GM12874 (cell line): ENCODE data around the gene HECTD4.

Experiments
- TF ChIP-seq, protein P1 (sequence below): IDR thresholded peaks from 2 replicates; pipeline ENCODE4 v1.5.1; 2011; ENCODE audit warnings: low read depth, mild to moderate bottlenecking, control low read depth, low read length, moderate library complexity; ENCODE audit not compliant: insufficient read depth

The HECTD4 gene

DNA sequence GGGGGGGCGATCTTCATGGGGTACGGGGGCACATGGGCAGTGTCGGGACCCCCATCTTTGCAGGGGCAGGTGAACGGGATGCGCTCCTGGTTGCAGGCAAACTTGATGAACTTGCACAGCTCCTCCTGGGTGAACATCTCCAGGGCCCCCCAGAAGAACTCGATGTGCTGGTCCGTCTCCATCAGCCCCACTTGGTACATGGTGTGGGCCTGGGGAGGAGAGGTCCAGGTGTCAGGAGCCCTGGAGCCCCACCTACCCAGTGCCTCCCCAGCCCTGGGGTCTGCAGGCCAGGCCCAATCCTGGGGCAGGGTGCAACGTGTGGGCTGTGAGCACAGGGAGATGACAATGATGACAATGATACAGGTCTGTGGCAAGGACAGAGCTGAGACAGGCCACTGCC, 219.2 kb downstream of the HECTD4 start:
- TF ChIP-seq, protein P1, sequence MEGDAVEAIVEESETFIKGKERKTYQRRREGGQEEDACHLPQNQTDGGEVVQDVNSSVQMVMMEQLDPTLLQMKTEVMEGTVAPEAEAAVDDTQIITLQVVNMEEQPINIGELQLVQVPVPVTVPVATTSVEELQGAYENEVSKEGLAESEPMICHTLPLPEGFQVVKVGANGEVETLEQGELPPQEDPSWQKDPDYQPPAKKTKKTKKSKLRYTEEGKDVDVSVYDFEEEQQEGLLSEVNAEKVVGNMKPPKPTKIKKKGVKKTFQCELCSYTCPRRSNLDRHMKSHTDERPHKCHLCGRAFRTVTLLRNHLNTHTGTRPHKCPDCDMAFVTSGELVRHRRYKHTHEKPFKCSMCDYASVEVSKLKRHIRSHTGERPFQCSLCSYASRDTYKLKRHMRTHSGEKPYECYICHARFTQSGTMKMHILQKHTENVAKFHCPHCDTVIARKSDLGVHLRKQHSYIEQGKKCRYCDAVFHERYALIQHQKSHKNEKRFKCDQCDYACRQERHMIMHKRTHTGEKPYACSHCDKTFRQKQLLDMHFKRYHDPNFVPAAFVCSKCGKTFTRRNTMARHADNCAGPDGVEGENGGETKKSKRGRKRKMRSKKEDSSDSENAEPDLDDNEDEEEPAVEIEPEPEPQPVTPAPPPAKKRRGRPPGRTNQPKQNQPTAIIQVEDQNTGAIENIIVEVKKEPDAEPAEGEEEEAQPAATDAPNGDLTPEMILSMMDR = no peak

DNA sequence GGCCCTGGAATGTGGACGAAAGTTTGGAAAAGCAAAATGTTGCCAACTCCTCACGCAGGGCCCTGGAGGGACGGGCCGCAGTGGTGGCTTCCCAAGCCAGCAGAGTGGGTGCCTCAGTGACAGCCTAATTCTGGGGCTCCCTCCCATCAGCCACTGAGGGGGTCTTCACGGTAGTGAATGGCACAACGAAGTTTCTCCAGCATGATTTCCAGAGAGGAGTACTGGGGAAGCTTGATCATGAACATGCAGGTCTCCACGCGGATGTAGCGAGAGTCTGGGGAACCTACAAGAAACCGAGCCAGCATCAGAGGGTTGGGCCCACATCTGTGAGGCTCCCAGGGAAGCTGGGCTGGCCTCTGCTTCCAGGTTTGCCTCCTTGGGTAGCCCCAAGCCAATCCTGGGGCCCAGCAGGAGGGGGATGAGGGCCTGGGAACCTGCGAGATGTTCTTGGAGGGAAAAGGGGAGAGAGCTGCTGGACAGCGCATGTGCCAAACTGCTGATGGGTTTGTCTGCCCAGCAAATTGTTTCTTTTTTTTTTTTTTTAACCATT, 219.9 kb downstream of the HECTD4 start:
- TF ChIP-seq, protein P1 = no peak

DNA sequence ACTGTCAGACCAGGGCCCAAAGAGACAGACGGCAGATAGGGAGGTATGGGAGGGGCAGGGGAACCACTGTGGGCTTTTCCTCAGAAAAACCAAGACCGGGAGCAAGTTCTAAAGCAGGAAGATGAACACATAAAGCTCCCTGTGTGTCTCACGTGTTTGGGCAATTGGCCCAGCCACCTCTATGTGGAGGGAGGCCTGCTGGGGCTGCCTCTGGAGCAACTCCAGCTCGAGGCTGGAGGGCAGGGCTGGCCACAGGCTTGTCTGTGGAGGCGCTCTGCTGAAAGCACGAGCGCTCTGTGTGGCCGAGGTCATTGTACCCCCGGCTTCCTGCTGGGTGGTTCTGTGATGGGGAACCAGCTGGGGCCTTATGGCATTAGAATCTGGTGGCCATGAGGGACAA, 220.5 kb downstream of the HECTD4 start:
- TF ChIP-seq, protein P1 = no peak

DNA sequence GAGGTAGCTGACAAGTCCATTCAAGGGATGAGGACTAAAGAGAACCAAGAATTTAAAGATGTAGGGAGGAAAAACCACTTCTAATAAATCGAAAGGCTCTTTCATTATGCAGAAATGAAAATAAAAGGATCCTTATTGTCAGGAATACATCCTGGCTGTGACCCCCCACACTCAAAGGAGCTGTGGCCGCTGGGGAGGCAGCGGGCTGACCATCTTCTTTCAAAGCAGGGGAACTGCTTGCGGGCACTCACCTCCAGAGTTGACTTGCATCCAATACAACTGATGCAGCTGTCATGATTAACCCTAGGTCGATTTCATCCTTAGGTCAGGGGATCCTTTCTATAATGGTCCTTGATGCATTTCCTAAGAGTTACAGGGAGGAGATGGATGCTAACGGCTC, 221.6 kb downstream of the HECTD4 start:
- TF ChIP-seq, protein P1 = no peak

DNA sequence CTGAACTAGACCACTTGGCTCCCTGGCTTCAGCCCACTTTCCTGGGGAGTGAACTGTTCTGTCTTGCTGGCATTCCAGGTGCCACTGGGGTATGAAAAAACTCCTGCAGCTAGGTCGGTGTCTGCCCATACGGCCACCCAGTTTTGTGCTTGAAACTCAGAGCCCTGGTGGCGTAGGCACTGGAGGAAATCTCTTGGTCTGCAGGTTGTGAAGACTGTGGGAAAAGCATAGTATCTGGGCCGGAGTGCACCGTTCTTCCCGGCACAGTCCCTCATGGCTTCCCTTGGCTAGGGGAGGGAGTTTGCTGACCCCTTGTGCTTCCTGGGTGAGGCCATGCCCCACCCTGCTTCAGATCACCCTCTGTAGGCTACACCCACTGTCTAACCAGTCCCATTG, 223.1 kb downstream of the HECTD4 start:
- TF ChIP-seq, protein P1 = no peak

DNA sequence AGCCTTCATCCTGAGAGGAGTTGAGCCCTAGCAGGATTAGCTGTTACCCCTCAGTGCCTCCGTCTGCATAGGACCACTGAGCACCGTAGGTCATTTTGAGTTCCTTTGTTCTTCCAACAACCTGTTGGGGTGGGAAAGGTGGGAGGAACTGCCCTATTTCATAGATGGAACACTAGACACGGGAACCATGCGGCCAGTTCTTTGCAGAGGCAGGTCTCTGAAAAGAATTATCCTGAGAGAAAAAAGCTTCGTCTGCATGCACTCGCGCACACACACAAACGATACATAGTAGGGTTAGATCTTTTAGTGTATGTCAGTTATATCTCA, 228.4 kb downstream of the HECTD4 start:
- TF ChIP-seq, protein P1 = no peak

DNA sequence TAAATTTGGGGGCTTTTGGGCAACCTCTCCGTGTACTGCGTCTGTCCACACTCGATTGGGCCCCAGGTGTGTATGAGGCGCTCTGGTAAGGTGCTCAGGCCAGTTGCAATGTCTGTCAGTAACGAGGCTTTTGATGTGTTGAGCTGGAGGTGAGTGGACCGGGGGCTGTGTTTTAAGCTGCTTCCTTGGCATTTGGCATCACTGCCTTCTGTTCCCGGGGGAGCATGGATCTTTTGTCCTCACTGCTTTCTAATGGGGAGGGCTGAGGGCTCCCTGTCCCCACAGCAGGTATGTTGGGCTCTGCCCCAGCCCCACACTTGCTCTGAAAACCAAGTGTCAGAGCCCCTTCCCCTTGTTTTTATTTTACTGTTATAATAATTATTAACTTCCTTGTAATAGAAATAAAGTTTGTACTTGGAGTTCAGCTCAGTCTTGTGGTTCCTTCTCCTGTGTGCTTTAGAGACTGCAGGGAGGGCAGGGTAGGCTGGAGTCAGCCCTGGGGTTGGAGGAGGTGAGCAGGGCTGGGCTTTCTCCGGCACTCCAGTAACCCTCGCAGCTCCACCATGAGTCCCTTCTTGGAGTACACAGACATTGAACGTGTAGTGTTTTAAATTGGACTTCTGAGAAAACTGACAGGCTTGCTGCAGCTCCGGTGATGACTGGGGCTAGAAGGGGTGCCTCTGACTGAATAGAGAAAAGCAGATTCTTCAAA, 228.9 kb downstream of the HECTD4 start:
- TF ChIP-seq, protein P1 = no peak
